ENCODE data around the gene COMTD1.

- TF ChIP-seq RFX5 (IDR thresholded peaks at IDR 0.05; ENCODE audit: low read depth, low read length) (no peak), RCOR1 (IDR thresholded peaks at IDR 0.05; ENCODE audit: insufficient replicate concordance, low read length) (no peak), CTCF (conservative IDR thresholded peaks at IDR 0.05; ENCODE audit: low read depth, low read length) (no peak), POLR2A (IDR thresholded peaks at IDR 0.05; ENCODE audit: low read depth, low read length) (no peak), FOS (IDR thresholded peaks at IDR 0.05; ENCODE audit: low read depth, low read length) (no peak), CEBPB (IDR thresholded peaks at IDR 0.05; ENCODE audit: low read depth, low read length) (no peak), SMC3 (IDR thresholded peaks at IDR 0.05; ENCODE audit: low read depth, low read length) (no peak), BHLHE40 (IDR thresholded peaks at IDR 0.05; ENCODE audit: low read depth, low read length) (no peak), MXI1 (IDR thresholded peaks at IDR 0.05; ENCODE audit: borderline replicate concordance, low read depth, low read length) (no peak), RAD21 (IDR thresholded peaks at IDR 0.05; ENCODE audit: low read length) (no peak)
These were observed 15.5 kb downstream of the COMTD1 start for GRCh38 chr10:75220274-75220673.

Measured in IMR-90 (cell line).